OCI-LY3 (cell line): ENCODE measurements around the gene GRIK2.

Source experiments
- CTCF ChIP-seq: fragments of 200-600, 300-600 bp; sonication (generic); IDR thresholded peaks from 2 replicates; pipeline ENCODE4 v1.5.1; 2014; ENCODE audit warnings: antibody characterized with exemption, low read length, low read depth
- EZH2phosphoT487 ChIP-seq: fragments of 200-600 bp; shearing (Covaris generic); IDR thresholded peaks from 2 replicates; pipeline ENCODE4 v1.6.1; 2018; ENCODE audit warnings: antibody characterized with exemption, mixed run types, low read depth

GRCh38 chr6:101806241-101806640 is 412.7 kb downstream of the GRIK2 start:
- no peak for TF ChIP-seq CTCF
- TF ChIP-seq EZH2phosphoT487: no peak
